CMK (cell line): ENCODE results near the gene TGIF2.
A peak's percentile ranks its signal among the peaks of the same experiment; 100 is the strongest.

Experiments used
- DNase-seq: peaks from one replicate; pipeline ENCODE4 v3.0.0-alpha.2; 2010; ENCODE audit warnings: low read depth

The TGIF2 gene

DNA sequence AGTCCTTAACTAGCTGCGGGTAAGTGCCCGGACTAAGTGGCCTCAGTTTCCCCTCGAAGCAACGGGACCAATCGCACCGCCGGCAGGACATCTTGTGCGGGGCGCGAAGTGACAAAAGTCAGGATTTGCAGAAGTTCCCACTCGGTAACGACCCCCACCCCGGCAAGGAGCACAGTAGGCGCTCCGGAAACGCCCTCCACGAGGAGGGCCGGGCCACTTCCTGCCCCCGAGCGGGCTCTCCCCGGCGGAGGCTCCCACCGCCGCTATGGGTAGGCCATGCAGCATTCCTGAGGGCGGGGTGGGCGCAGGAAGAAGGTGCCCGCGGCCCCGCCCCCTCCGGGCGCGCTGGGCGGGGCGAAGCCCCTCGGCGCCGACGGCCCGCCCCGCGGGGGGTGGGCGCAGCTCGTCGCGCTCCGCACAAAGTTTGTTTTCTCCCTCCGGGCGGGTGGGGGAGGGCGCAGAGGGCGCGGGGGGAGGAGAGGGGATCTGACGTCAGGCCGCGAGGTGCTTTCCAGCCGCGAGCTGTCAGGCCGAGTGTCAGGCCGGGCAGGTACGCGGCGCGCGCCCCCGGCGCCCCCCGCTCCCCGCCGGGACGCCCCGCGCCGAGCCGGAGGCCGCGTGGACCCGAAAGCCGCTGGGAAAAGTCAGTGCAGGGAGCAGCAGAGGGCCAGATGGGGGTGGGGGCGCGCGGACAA lies at the start of gene TGIF2:
TSS of gene TGIF2 (plus strand) at position 495 of the 695 bp plus-strand sequence. CDS start 5,178 bp downstream, outside the sequence.
- DNase-seq: peak; percentile 78

DNA sequence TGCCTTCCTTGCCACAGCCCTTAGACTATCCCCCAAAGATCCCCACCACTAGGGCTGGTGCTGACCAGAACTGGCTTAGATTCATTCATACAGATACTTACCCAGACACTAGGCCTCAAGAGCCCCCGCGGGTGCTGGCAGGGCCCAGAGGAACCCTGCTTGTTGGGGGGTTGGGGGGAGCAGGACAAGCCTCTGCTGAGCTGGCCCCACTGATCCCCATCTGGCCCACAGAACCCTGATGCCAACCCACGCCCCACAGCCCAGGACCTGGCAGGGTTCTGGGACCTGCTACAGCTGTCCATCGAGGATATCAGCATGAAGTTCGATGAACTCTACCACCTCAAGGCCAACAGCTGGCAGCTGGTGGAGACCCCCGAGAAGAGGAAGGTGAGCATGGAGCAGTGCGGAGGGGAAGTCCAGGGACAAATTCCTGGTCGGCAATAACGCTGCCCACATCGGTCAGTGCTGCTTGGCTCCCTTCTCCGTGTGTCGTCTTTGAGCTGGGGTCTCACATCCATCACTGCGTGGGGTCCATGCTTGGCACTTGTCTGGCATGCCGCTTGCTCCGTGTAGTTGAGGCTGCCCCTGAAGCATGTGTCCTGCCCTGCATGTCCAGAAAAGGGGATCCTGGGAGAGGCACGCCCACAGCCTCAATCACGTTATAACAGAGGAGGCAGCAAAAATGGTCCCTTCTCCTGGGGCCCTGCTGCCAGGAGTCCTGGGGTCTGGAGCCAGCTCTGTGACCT lies 47.6 kb upstream of the TGIF2 start:
- no peak for DNase-seq

DNA sequence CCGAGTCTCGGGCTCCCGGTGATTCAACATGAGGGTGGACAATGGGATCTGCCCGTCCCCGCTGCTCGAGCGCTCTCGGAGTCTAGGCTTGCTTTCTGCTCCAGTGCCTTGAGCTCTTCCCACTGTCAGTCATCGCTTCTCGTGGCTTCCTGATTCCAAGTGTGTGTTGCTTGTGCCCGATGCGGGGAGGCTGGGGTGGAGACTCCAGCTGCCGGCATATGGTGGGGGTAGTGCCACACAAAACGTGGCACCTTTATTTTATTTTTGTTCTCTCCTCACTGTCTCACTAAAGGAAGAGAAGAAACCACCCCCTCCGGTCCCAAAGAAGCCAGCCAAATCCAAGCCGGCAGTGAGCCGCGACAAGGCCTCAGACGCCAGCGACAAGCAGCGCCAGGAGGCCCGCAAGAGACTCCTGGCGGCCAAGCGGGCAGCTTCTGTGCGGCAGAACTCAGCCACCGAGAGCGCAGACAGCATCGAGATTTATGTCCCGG lies 46.8 kb upstream of the TGIF2 start:
- no peak for DNase-seq

DNA sequence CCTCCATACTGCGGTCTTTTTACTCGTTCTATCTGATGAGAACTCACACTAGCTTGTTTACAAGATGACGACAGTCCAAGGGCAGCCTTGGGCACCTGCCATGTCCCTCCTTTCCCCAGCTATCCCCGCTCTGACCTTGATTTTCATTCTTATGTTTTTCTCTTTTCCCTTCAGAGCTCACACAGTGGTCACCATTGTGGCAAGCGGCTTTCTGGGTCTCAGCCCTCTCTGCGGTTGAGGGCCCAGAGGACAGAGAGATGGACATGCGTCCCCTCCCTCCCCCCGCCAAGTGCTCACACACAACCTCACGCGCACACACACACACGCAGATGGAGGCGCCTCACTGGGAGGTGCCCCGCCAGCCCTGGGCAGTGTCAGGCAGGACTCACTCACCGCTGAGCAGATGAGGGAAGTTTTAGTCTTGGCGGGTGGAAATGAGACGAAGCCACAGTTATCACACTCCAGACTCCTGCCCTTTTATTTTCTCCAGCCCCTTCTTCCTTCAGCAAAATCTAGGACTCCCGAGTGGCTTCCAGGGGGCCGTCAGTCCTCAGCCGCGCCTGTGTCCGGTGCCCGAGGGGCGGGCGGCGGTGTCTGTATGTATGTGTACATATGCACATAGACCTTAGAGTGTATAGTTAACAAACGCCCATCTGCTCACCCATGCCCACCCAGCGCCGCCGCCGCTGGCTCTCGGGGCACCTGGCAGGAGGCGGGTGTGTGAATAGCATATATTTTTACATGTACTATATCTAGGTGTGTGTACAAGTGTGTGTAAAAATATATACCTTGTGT lies 45.9 kb upstream of the TGIF2 start:
- DNase-seq: no peak

DNA sequence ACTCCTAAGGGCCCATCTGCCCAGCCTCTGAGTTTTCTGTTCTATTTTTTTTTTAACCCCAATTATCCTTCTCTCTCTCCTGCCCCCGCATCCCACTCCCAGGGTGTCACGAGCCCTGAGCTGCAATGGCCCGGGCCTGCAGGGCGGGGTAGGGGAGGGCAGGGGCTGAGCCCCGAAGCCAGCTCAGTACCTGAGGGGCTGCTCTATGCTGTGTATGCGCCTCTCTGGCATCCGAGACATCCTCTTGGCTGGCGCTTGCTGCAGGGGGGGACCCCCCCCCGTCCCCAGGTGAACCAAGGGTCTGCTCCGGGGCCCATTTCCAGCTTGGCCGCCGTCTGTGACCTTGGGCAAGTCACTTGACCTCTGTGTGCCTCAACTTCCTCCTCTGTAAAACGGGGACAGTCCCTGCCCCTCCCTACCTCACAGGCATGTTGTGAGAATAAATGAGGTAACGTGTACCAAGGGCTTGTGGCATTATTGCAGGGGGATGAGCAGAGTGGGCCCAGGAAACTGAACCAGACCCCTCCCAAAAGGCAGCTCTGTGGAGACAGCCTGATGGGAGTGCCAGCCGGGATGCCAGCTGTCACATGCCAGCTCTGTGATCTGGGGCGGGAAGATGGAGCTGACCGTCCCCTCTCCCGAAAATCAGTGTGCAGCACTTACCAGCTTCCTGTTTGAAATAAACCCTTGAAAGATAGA lies 45.1 kb upstream of the TGIF2 start:
- DNase-seq: no peak

DNA sequence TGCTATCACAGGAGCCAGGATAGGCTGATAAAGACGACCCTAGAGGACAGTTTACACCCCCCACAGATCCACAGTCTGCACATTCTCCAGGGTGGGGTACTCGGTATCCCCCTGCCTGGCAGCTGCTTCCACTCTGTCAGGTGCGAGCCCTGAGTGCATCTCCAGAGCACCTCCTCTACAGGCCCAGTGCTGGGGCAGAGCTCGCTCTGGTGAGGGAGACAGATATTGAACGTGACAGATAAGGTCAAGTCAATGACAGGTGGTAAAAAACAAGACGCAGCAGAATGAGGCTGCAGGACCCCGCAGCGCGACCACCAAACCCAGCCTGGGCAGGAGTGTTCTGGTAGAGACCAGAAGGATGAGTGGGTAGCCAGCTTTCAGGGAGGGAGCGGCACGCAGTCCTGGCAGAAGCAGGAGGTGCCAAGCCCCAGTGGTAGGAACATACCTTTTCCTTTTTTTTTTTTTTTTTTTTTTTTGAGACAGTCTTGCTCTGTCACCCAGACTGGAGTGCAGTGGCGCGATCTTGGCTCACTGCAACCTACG lies 44.5 kb upstream of the TGIF2 start:
- no peak for DNase-seq

DNA sequence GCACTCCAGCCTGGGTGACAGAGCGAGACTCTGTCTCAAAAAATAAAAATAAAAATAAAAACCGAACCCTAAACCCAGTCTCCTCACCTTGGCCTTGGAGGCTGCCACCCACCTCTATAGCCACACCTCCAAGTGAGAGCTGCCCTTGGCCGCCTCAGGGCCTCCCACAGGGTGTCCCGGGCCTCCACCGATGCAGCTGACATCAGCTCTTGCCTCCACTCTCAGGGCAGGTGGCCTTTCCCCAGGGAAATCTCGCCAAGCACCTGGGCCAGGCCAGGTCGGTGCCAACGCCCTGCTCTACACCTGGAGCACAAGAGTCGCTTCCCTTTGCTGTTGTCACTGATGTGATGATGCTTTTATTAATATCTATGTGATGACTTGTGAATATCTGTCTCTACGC lies 41.0 kb upstream of the TGIF2 start:
- no peak for DNase-seq

DNA sequence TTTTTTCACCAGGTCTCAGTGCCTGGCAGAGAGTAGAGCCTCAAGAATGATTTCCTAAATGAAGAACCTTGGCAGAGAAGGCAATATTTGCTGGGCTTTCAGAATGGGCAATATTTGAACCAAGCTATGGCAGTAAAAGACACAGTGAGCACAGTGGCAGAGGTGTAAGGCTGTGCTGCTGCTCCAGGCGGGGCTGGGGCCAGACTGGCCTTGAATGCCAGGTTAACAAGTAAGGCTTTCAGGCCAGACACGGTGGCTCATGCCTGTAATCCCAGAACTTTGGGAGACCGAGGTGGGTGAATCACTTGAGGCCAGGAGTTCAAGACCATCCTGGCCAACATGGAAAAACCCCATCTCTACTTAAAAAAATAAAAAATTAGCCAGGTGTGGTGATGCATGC lies 40.6 kb upstream of the TGIF2 start:
- no peak for DNase-seq

DNA sequence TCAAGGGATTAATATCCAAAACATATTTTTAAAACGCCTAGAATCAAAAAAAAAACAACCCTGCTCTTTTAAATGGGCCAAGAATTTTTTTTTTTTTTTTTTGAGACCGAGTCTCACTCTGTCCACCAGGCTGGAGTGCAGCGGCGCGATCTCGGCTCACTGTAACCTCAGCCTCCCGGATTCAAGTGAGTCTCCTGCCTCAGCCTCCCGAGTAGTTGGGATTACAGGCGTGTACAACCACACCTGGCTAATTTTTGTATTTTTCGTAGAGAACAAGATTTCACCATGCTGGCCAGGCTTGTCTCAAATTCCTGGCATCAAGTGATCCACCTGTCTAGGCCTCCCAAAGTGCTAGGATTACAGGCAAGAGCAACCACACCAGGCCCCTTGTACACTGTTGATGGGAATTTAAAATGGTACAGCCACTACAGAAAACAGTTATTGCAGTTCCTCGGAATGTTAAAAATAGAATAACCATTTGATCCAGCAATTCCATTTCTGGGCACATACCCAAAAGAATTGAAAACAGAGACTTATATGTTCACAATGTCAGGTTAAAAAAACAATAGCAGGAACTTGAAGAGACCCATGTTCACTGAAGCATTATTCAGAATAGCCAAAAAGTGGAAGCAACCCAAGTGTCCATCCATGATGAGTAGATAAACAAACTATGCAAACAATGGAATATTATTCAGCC lies 35.2 kb upstream of the TGIF2 start:
- no peak for DNase-seq

DNA sequence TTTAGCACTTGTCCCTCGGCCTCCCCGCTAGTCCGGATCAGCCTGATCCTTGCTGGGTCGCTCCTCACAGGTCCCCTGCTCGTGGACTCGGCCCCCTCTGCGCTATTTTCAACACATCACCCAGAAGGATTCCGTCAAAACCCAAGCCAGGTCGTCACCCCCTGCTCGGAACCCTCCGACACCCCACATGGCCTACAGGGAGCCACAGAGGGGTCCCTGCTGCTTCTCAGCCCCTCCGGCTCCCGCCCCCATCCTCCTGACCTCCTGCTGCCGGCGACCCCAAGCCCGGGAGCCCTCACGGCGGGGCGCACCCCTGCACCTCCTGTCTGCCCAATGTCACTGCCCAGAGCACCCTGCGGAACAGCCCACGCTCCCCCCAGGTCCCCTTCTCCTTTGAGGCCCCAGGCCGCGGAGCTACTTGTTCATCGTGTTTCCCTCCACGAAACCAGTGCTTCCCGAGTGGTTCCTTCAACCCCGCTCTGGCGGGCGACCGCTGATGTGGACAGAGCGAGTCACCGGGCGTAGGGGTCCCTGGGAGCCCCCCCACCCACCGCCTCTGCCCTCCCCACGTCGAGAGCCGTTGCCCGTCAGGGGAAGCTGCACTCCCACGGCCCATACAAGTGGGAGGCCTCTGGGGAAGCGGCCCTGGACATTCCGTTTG lies 32.7 kb upstream of the TGIF2 start:
- DNase-seq: no peak

DNA sequence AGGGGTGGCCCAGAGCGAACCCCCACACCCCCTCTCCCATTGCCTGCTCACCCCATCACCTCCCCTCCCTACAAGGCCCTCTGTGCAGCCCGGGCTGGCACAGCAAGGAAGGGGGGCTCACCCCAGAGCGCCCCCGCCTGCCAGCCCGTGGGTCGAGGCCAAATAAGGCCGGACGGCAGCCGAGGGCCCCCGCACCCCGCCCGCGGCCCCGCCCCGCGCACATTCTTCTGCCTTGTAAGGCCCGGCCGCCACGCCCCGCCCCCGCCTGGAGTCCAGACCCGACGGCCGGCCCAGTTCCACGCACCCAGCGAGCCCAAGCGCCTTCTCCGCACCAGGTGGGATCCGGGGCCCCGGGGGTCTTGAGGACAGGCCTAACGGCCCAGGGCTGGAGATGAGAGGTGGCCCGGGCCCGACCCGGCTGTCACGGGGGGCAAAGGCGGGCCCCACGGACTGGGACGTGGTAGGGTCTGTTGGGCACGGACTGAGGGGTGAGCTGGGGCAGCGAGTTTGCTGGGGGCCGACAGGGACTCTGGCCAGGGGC lies 32.1 kb upstream of the TGIF2 start, which contains the start of gene MYL9:
TSS of gene MYL9 (plus strand) at position 293 of the 541 bp plus-strand sequence. CDS start 3,366 bp downstream, outside the sequence.
- no peak for DNase-seq

DNA sequence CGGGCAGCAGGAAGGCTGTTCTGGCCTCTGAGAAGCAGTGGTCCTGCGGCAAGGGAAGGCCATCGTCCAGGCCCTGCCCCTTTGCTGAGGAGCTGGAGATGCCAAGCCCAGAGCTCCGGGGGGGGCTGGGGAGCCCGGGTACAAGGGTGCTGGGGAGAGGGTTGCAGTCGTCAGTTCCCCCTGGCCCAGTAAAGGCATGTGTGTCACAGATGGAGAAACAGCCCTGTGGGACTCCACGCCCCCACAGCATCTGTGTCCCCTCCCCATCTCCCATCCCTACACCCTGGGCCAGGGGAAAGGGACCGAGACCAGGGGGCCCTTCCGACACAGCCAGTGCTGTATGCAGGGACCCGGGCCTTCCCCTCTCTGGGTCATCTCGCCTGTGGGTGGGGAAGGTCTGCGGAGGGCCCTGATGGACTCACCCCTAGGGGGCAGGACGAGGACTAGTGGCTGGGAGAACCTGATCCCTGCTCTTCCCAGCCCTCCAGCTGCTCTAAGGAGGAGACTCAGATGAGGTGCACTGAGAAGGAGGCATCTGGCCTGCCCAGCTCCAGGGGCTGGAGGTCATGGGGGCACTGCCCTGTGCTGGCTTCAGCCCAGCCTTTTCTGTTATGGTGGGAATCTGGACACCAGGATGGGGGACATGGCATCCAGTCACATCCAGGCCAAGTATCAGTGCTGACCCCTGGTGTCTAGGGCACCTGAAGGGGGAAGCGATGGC lies 31.5 kb upstream of the TGIF2 start:
- no peak for DNase-seq

DNA sequence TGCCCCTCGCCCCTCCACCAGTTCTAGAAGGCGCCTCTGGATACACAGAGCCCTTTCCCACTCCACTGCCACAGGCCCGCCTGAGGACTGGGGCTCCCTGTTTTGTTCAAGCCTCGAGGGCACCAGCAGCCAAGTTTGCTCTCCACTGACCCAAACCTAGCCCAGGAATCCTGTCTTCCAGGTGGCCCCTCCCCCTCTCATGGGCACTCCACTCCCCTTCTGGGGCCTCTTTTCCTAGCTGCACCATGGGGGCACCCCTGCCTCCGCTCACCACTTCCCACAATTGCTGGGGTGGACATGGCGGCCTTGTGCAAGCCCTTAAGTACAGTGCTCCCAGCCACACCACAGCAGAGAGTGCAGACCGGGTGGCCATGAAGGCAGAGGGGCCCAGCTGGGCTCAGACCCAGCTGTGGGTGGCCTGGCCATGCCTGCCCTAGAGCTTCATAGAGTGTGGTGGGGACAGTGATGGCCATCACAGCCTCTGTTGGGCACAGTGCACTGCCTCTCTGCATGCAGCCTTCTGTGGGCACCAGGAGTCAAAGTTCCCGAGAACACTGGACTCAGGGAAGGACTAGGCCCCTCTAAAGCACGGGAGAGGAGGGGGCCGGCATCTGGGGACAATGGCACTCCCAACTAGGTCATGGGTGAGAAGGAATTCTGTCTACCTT lies 30.7 kb upstream of the TGIF2 start:
- no peak for DNase-seq

DNA sequence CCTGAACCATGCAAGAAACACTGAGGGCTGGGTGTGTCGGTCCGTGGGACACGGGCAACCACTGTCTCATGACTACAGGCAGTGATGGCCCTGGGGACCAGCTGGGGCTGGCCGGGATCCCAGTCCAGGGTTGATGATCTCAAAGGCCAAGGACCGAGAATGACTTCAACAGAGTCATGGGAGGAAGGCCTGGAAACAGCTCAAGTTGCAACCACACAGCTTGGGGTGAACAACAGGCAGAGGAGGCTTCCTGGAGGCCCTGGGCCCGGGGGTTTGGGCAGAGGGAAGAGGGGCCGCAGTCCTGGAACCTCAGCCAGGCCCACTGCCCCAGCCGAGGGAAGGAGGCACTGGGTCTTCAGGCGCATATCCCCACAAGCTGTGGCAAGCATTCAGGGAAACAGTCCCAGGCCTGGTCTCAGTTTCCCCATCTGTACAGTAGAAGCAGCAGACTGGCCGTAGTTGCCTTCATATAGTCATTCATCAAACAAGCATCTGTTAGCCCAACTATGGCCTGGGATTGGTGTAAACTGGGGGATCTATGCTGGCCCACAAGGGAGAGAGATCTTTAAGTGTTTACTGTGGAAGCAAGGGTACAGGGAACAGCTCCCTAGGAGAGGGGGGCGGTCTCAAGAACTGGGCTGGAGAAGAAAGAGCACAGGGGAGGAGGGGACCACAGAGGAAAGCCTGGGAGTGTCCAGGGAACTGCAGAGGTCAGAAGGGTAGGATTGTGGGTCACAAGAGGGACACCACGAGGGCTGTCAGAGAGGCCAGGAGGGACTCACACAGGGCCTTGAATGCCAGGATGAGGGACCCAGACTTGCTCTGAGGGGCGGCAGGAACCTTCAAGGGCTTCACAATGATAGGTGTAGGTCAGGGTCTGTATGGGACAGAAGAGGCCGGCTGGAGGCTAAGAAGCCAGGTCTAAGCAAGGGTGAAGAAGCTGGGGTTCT lies 29.9 kb upstream of the TGIF2 start:
- no peak for DNase-seq

DNA sequence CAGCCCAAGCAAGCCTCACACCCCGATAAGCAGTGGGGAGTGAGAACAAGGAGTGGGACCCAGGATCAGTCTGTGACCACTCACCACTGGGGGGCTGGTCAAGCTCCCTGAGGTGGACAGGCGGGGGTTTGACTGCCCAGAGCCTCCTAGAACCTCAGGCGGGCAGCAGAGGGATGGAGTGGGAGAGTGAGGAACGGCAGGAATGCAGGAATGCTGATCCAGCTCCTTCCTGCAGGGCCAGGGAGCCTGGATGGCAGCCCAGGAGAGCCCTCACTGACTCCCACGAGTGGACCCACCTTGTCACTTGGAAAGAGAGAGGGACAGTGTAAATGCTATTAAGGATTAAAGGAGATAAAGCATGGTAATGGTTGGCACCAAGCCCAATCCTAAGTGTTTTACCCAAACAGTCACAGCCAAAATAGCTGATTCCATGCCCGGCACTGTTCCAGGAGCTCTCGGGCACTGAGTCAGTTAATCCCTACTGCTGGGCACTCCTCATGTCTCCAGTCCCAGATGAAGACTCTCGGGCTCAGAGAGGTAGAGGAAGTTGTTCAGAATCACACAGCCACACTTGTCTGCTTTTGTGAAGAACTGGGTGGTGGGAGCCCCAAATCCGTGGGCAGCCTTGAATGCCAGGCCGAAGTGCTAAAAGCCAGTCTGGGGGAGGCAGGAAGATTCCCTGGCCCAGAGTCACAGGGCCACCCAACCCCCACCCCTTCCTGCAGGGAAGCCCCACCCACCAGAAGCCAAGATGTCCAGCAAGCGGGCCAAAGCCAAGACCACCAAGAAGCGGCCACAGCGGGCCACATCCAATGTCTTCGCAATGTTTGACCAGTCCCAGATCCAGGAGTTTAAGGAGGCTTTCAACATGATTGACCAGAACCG lies 29.0 kb upstream of the TGIF2 start:
- DNase-seq: no peak

DNA sequence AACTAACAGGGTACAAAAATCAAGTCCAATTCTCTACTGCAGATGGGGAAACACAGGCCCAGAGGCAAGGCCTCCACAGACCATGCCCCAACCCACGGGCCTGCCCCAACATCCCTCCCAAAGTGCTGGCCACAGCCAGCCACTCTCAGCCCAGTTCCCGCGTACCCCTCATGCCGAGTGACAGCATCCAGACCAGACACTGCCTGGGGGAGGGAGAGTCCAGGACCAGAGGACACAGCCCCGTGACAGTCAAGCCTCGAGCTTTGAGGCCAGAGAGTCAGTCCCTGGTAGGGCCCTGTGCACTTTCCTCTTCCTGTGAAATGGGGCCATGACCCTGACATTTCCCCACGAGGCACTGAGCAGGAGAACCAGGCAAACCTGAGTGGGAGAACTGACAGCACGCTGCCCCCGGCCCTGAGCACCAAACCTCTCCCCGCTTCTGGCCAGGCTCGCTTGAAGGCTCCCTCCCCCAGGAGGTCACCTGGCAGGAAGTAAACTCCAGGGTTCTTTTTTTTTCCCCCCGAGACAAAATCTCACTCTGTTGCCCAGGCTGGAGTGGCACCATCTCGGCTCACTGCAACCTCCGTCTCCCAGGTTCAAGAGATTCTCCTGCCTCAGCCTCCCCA lies 27.2 kb upstream of the TGIF2 start:
- no peak for DNase-seq
